IMR-90 (cell line): Measurements from ENCODE around the gene PDE6H. TPM values are rescaled to one million over a fixed set of nuclear protein-coding genes. Genes with fewer than 3 reads are reported as not detected.

Experiments used
- ATAC-seq: fragments of 200-7000 bp; cut with Tn5 transposase; 2 replicates; pipeline ENCODE4 v1.9.1; 2020; ENCODE audit warnings: low read depth, mild to moderate bottlenecking, moderate library complexity
- BruUV-seq: library from RNA; stranded (reverse); fragments of 400-500 nt; replicated peaks from 2 replicates; lab custom pipeline; 2021; lab: Mats Ljungman, UMichigan
- CTCF ChIA-PET: fragments of 300-600 bp; formaldehyde crosslinking; extraction: SDS; loops from one replicate; lab custom pipeline; 2021; ENCODE audit warnings: antibody characterized with exemption; lab: Yijun Ruan, JAX
- POLR2A ChIA-PET: fragments of 300-600 bp; sonication (Branson Sonifier 250); formaldehyde crosslinking; loops from one replicate; lab custom pipeline; 2022; ENCODE audit warnings: antibody characterized with exemption; ENCODE audit not compliant: unreplicated experiment; lab: Charles Lee
- DNase-seq: peaks from one replicate; pipeline ENCODE4 v3.0.0; 2013
- H2AFZ ChIP-seq: replicated peaks from 2 replicates; pipeline ENCODE3; 2013; ENCODE audit warnings: low read length, mild to moderate bottlenecking; ENCODE audit not compliant: poor library complexity
- H2AK5ac ChIP-seq: 2 replicates; pipeline ENCODE4 v1.6.1; 2013; ENCODE audit warnings: low read depth, low read length, inconsistent platforms
- H2AK9ac ChIP-seq: replicated peaks from 2 replicates; pipeline ENCODE3; 2013; ENCODE audit warnings: mild to moderate bottlenecking, low read depth, low read length, moderate library complexity; ENCODE audit not compliant: poor library complexity
- H2BK120ac ChIP-seq: 2 replicates; pipeline ENCODE4 v1.6.1; 2013; ENCODE audit warnings: low read depth, low read length, inconsistent platforms
- H2BK15ac ChIP-seq: 3 replicates; pipeline ENCODE4 v1.6.1; 2013; ENCODE audit warnings: low read depth, low read length, inconsistent platforms
- H2BK20ac ChIP-seq: 2 replicates; pipeline ENCODE4 v1.6.1; 2013; ENCODE audit warnings: low read depth, mild to moderate bottlenecking, inconsistent platforms, low read length, moderate library complexity
- H2BK5ac ChIP-seq: 2 replicates; pipeline ENCODE4 v1.6.1; 2013; ENCODE audit warnings: mild to moderate bottlenecking, low read depth, low read length, inconsistent platforms; ENCODE audit not compliant: poor library complexity, severe bottlenecking
- H3K14ac ChIP-seq: replicated peaks from 2 replicates; pipeline ENCODE4 v1.6.1; 2013; ENCODE audit warnings: low read depth, low read length, inconsistent platforms
- H3K18ac ChIP-seq: 2 replicates; pipeline ENCODE4 v1.6.1; 2013; ENCODE audit warnings: low read depth, low read length, control low read depth
- H3K23ac ChIP-seq: 2 replicates; pipeline ENCODE4 v1.6.1; 2013; ENCODE audit warnings: low read depth, low read length, inconsistent platforms
- H3K27ac ChIP-seq: 2 replicates; pipeline ENCODE4 v1.5.1; 2013; ENCODE audit warnings: mild to moderate bottlenecking, control low read depth, low read length; ENCODE audit not compliant: insufficient read depth
- H3K27me3 ChIP-seq: 2 replicates; pipeline ENCODE4 v1.6.1; 2013; ENCODE audit warnings: low read length; ENCODE audit not compliant: control insufficient read depth, insufficient read depth
- H3K36me3 ChIP-seq: 2 replicates; pipeline ENCODE4 v1.6.1; 2013; ENCODE audit warnings: low read length, mixed read lengths; ENCODE audit not compliant: control insufficient read depth, insufficient read depth
- H3K4ac ChIP-seq: 2 replicates; pipeline ENCODE4 v1.6.1; 2013; ENCODE audit warnings: low read depth, low read length, inconsistent platforms
- H3K4me1 ChIP-seq: 2 replicates; pipeline ENCODE4 v1.6.1; 2013; ENCODE audit warnings: low read length, mixed read lengths; ENCODE audit not compliant: control insufficient read depth, insufficient read depth
- H3K4me2 ChIP-seq: 2 replicates; pipeline ENCODE4 v1.6.1; 2013; ENCODE audit warnings: low read depth, mild to moderate bottlenecking, control low read depth, low read length, moderate library complexity
- H3K4me3 ChIP-seq: 2 replicates; pipeline ENCODE4 v1.5.1; 2013; ENCODE audit warnings: low read depth, mild to moderate bottlenecking, control low read depth, low read length, moderate library complexity; ENCODE audit not compliant: insufficient read depth
- H3K56ac ChIP-seq: 2 replicates; pipeline ENCODE4 v1.6.1; 2013; ENCODE audit warnings: low read length, inconsistent platforms; ENCODE audit not compliant: insufficient read depth; ENCODE audit errors: extremely low read depth
- H3K79me1 ChIP-seq, 2 experiments: 2 replicates each; pipeline ENCODE4 v1.6.1; 2013; ENCODE audit warnings: low read length in 2 of 2, inconsistent platforms in 1 of 2, low read depth in 1 of 2
- H3K9ac ChIP-seq: 2 replicates; pipeline ENCODE4 v1.6.1; 2013; ENCODE audit warnings: low read depth, low read length, control low read depth
- H3K9me1 ChIP-seq: 2 replicates; pipeline ENCODE4 v1.6.1; 2013; ENCODE audit warnings: low read length, inconsistent platforms; ENCODE audit not compliant: insufficient read depth
- H3K9me3 ChIP-seq: 2 replicates; pipeline ENCODE4 v1.6.1; 2013; ENCODE audit warnings: low read length; ENCODE audit not compliant: control insufficient read depth, insufficient read depth
- H4K20me1 ChIP-seq: 2 replicates; pipeline ENCODE4 v1.6.1; 2013; ENCODE audit warnings: low read length, inconsistent platforms; ENCODE audit not compliant: insufficient read depth
- H4K5ac ChIP-seq: 2 replicates; pipeline ENCODE4 v1.6.1; 2013; ENCODE audit warnings: mild to moderate bottlenecking, low read depth, low read length, control low read depth
- H4K8ac ChIP-seq, 2 experiments: 2 replicates each; pipeline ENCODE4 v1.6.1; 2013; ENCODE audit warnings: low read depth in 2 of 2, low read length in 2 of 2, control low read depth in 1 of 2, inconsistent platforms in 1 of 2
- H4K91ac ChIP-seq: 2 replicates; pipeline ENCODE4 v1.6.1; 2013; ENCODE audit warnings: low read depth, low read length, inconsistent platforms; ENCODE audit not compliant: insufficient read depth
- BHLHE40 ChIP-seq: fragments of 150-350 bp; IDR thresholded peaks from 2 replicates; pipeline ENCODE4 v1.6.1; 2016; ENCODE audit warnings: mild to moderate bottlenecking, low read depth, low read length
- CEBPB ChIP-seq: IDR thresholded peaks from 2 replicates; pipeline ENCODE4 v1.6.1; 2012; ENCODE audit warnings: low read depth, low read length, improper control_type of control experiment
- CHD1 ChIP-seq: IDR thresholded peaks from 2 replicates; pipeline ENCODE4 v1.6.1; 2012; ENCODE audit warnings: low read depth, low read length, improper control_type of control experiment
- CTCF ChIP-seq: conservative IDR thresholded peaks from 2 replicates; pipeline ENCODE4 v1.5.1; 2012; ENCODE audit warnings: mild to moderate bottlenecking, low read depth, low read length, improper control_type of control experiment
- ELK1 ChIP-seq: fragments of 150-350 bp; IDR thresholded peaks from 2 replicates; pipeline ENCODE4 v1.6.1; 2016; ENCODE audit warnings: low read depth, mild to moderate bottlenecking, low read length, moderate library complexity, borderline replicate concordance
- FOS ChIP-seq: fragments of 150-350 bp; IDR thresholded peaks from 2 replicates; pipeline ENCODE4 v1.6.1; 2016; ENCODE audit warnings: low read depth, low read length
- MAFK ChIP-seq: IDR thresholded peaks from 2 replicates; pipeline ENCODE4 v1.6.1; 2012; ENCODE audit warnings: low read depth, low read length, improper control_type of control experiment
- MAZ ChIP-seq: IDR thresholded peaks from 2 replicates; pipeline ENCODE4 v1.6.1; 2012; ENCODE audit warnings: low read depth, mild to moderate bottlenecking, low read length, improper control_type of control experiment, moderate library complexity, borderline replicate concordance
- MXI1 ChIP-seq: IDR thresholded peaks from 2 replicates; pipeline ENCODE4 v1.6.1; 2012; ENCODE audit warnings: low read depth, mild to moderate bottlenecking, low read length, moderate library complexity, borderline replicate concordance
- NFE2L2 ChIP-seq: fragments of 150-350 bp; IDR thresholded peaks from 2 replicates; pipeline ENCODE4 v1.6.1; 2016; ENCODE audit warnings: low read depth, mild to moderate bottlenecking, low read length
- RCOR1 ChIP-seq: IDR thresholded peaks from 2 replicates; pipeline ENCODE4 v1.6.1; 2012; ENCODE audit warnings: mild to moderate bottlenecking, low read length, improper control_type of control experiment; ENCODE audit not compliant: insufficient replicate concordance
- SMC3 ChIP-seq: fragments of 150-350 bp; IDR thresholded peaks from 2 replicates; pipeline ENCODE4 v1.6.1; 2016; ENCODE audit warnings: low read depth, mild to moderate bottlenecking, antibody characterized with exemption, low read length, moderate library complexity
- USF2 ChIP-seq: fragments of 150-350 bp; IDR thresholded peaks from 2 replicates; pipeline ENCODE4 v1.6.1; 2017; ENCODE audit warnings: mild to moderate bottlenecking, antibody characterized with exemption, low read length, low read depth
- dilution Hi-C: fragments of 300-500 bp; cut with HindIII; formaldehyde crosslinking; loops from one replicate; pipeline ENCODE4 v1.14.3; 2018; ENCODE audit warnings: low sequenced_read_pairs; ENCODE audit not compliant: unreplicated experiment
- in situ Hi-C: fragments of 300-500 bp; cut with MboI; formaldehyde crosslinking; loops from 3 replicates; pipeline ENCODE4 v1.14.3; 2019; ENCODE audit warnings: low sequenced_read_pairs, inconsistent platforms, mixed read lengths
- intact Hi-C: fragments of 100-400 bp; cut with micrococcal nuclease; formaldehyde crosslinking; loops from 2 replicates; pipeline ENCODE4 v1.10.0; 2022
- polyA plus RNA-seq, 3 experiments: library from polyadenylated mRNA; depleted of rRNA; stranded (reverse); fragments of >200 nt; gene quantifications; 2 replicates each; pipeline ENCODE4 v1.2.3, GENCODE V29; 2012; ENCODE audit warnings: low replicate concordance in 1 of 3
- total RNA-seq: library from RNA; depleted of rRNA; stranded (reverse); fragments of >200 nt; gene quantifications from 2 replicates; pipeline ENCODE4 v1.2.3, GENCODE V29; 2012

PDE6H gene
- total and polyA plus RNA-seq, 2 of the 4 experiments (the other 2 are of a cell fraction) = not detected

- ChIA-PET CTCF (no interaction called here), POLR2A (no interaction called here)
- no peak overlapping the region for H3K18ac ChIP-seq
- H3K23ac ChIP-seq = no peak overlapping the region
- no peaks in the 10 kb centered on the region for H3K36me3 ChIP-seq
- TF ChIP-seq CHD1 = no peak
- no peak for TF ChIP-seq FOS
- no peak for TF ChIP-seq ELK1
- TF ChIP-seq NFE2L2 = no peak
- TF ChIP-seq USF2 = no peak
- TF ChIP-seq SMC3 = no peak
- no peak for TF ChIP-seq CEBPB
- TF ChIP-seq MAFK = no peak
- TF ChIP-seq MXI1 = no peak
- TF ChIP-seq CTCF = no peak
- TF ChIP-seq MAZ = no peak
- no peak for TF ChIP-seq RCOR1
- TF ChIP-seq BHLHE40 = no peak
- H4K8ac ChIP-seq = no peak overlapping the region
- H3K4me2 ChIP-seq = no peak overlapping the region
- H3K4me3 ChIP-seq = no peak overlapping the region
- H3K56ac ChIP-seq = no peak overlapping the region
- DNase-seq (no peak), ATAC-seq (no peak)
- no peak overlapping the region for H3K14ac ChIP-seq
- no peak overlapping the region for H2BK20ac ChIP-seq
- no peak overlapping the region for H2BK5ac ChIP-seq
- H3K9me3 ChIP-seq = no peaks in the 10 kb centered on the region
- no peak overlapping the region for H4K91ac ChIP-seq
- H2AFZ ChIP-seq = no peak overlapping the region
- no peak overlapping the region for H4K5ac ChIP-seq
- peaks cover 3% of the 10 kb centered on the region; the same call in 1 of the 2 replicates for H3K27me3 ChIP-seq
- no TSS peak for BruUV-seq
- no peak overlapping the region for H2AK5ac ChIP-seq
- H3K4me1 ChIP-seq = peaks cover 2% of the 10 kb centered on the region; the same call in 1 of the 2 replicates
- no peak overlapping the region for H3K27ac ChIP-seq
- no peak overlapping the region for H3K9ac ChIP-seq
- no peak overlapping the region for H2AK9ac ChIP-seq
- in situ Hi-C loops (loop anchor here (25.0 kb wide), 1 partner anchor 742 kb away; no protein-coding TSS in a partner anchor), dilution Hi-C loops (no loop called here), intact Hi-C loops (no loop called here)
- no peaks in the 10 kb centered on the region for H4K20me1 ChIP-seq
- H3K9me1 ChIP-seq = no peaks in the 10 kb centered on the region
- H3K4ac ChIP-seq = no peak overlapping the region
- H3K79me1 ChIP-seq = no peaks in the 10 kb centered on the region
- H2BK15ac ChIP-seq = no peak overlapping the region
- no peak overlapping the region for H2BK120ac ChIP-seq
These were observed 6.6 kb downstream of the PDE6H start for GRCh38 chr12:14979468-14979867.
